HG03196 (cell line): ENCODE data around the gene CLSTN3.
"Not testable (repeated sequence)": the region's sequence is repeated elsewhere in the genome, so short reads cannot be mapped to it uniquely, and the experiment has no call there.

Experiments
- ATAC-seq: cut with Tn5 transposase; IDR thresholded peaks from one replicate; pipeline ENCODE4 v1.9.1; 2021; ENCODE audit not compliant: unreplicated experiment

CLSTN3 gene

GRCh38 chr12:7103837-7104584 lies 26.2 kb upstream of the CLSTN3 start:
- no peak for ATAC-seq

- ATAC-seq: no peak
Measured at GRCh38 chr12:7106082-7106481, 24.1 kb upstream of the CLSTN3 start.

- not testable (repeated sequence) for ATAC-seq
Measured at GRCh38 chr12:7107181-7107580, 23.0 kb upstream of the CLSTN3 start.

- ATAC-seq: no peak
Measured at GRCh38 chr12:7107636-7108002, 22.6 kb upstream of the CLSTN3 start.

- ATAC-seq: peak; percentile 85
Measured at GRCh38 chr12:7108003-7108795, 22.0 kb upstream of the CLSTN3 start.

- peak; percentile 39 for ATAC-seq
Measured at GRCh38 chr12:7108796-7109571, 21.2 kb upstream of the CLSTN3 start, which contains the start of gene C1RL. Gene C1RL, minus strand, starts transcription at chr12:7109214. Its CDS starts 34 bp downstream, at chr12:7109180.

- ATAC-seq: no peak
Measured at GRCh38 chr12:7109572-7109920, 20.6 kb upstream of the CLSTN3 start.

- ATAC-seq: no peak
Measured at GRCh38 chr12:7110661-7111060, 19.5 kb upstream of the CLSTN3 start.

- ATAC-seq: no peak
Measured at GRCh38 chr12:7112041-7112440, 18.1 kb upstream of the CLSTN3 start.

- ATAC-seq: no peak
Measured at GRCh38 chr12:7113389-7113871, 16.7 kb upstream of the CLSTN3 start.

- ATAC-seq: no peak
Measured at GRCh38 chr12:7114008-7114407, 16.2 kb upstream of the CLSTN3 start.

GRCh38 chr12:7114851-7115250 lies 15.3 kb upstream of the CLSTN3 start:
- ATAC-seq: no peak

- ATAC-seq: no peak
Measured at GRCh38 chr12:7116196-7116595, 14.0 kb upstream of the CLSTN3 start.

GRCh38 chr12:7116916-7117315 lies 13.3 kb upstream of the CLSTN3 start:
- ATAC-seq: no peak

- ATAC-seq: no peak
Measured at GRCh38 chr12:7117670-7118069, 12.5 kb upstream of the CLSTN3 start.

GRCh38 chr12:7118881-7119280 lies 11.3 kb upstream of the CLSTN3 start:
- ATAC-seq: no peak

- ATAC-seq: no peak
Measured at GRCh38 chr12:7120166-7120565, 10.0 kb upstream of the CLSTN3 start.

- no peak for ATAC-seq
Measured at GRCh38 chr12:7121324-7121723, 8.8 kb upstream of the CLSTN3 start.

GRCh38 chr12:7122811-7123769 lies 7.1 kb upstream of the CLSTN3 start:
- no peak for ATAC-seq

GRCh38 chr12:7123806-7124522 lies 6.2 kb upstream of the CLSTN3 start:
- ATAC-seq: no peak
